ENCODE data around the gene OR2J3. TPM values are rescaled to one million over a fixed set of nuclear protein-coding genes. Genes with fewer than 3 reads are reported as not detected.

OR2J3 gene
- total and polyA plus RNA-seq, 10 of the 15 experiments (the other 5 are each of a cell fraction or from before 2014, with no cell fraction given) = not detected

DNA sequence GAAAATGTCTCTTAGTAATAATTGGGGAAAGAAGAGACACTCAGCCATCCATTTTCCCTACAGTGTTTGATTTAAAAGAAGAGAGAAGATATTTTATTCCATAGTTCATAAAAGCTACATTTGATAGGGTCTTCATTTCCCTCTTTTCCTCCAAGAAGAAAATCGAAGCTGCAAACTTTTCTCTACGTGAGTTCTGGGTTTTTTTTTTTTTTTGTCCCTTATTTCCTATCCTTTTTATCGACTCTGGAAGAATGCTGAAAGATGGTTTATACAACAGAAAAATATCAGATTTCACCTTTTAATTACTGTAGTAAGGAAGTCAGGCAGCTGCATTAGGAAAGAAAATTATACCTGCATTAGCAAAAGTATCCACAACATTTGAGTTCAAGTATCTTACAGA is 8.7 kb upstream of the OR2J3 start, which contains the start of gene OR2J1:
Gene OR2J1 (plus strand): TSS at position 301 of the 400 bp plus-strand sequence. CDS start 1,453 bp downstream, outside the sequence.
- FAIRE-seq = no peak
- ChIA-PET CTCF (interaction anchor here (0.6 kb wide), 1 partner anchor 516 kb away, joined by 4 read pairs; no protein-coding TSS in a partner anchor), POLR2A (no interaction called here), SMC1A (ENCODE audit: uncharacterized antibody, unreplicated experiment) (interaction anchor here (0.6 to 0.7 kb wide), 3 partner anchors 16 to 789 kb away, joined by 3 read pairs; no protein-coding TSS in a partner anchor), RAD21 (ENCODE audit: unreplicated experiment) (interaction anchor here (0.6 kb wide), 1 partner anchor 211 kb away, joined by 3 read pairs; no protein-coding TSS in a partner anchor)
- intact Hi-C loops (cut with micrococcal nuclease; ENCODE audit: unreplicated experiment) (no loop called here), in situ Hi-C loops (cut with MboI) (no loop called here)
- WGBS (ENCODE audit: insufficient coverage, insufficient replicate concordance, low lambda C conversion rate, missing lambda C conversion rate) = 3% methylated on average over 3 of the region's 3 CpGs
- no peak for DNase-seq (ENCODE audit: low read depth, low spot score)
- no peak within 1 kb of the TSS for H2AFZ ChIP-seq (ENCODE audit: control insufficient read depth, low read depth, low read length)
- H3K4me1 ChIP-seq (ENCODE audit: control insufficient read depth, insufficient read depth, low read length) = no peaks in the 10 kb centered on the region
- H3K27me3 ChIP-seq (replicated peaks in 1 of 2; ENCODE audit: control insufficient read depth in 2 of 2, insufficient read depth in 2 of 2, low read length in 1 of 2) = no peaks in the 10 kb centered on the region
- no peaks in the 10 kb centered on the region for H3K79me2 ChIP-seq (ENCODE audit: control insufficient read depth, insufficient read depth, low read length)
- TF ChIP-seq RCOR1 (conservative IDR thresholded peaks at IDR 0.05; ENCODE audit: low read depth, low read length) = no peak
- TF ChIP-seq SUPT20H (IDR thresholded peaks at IDR 0.05; ENCODE audit: borderline replicate concordance, control insufficient read depth, low read depth, low read length) = no peak
- no peak for TF ChIP-seq RFX5 (IDR thresholded peaks at IDR 0.05; ENCODE audit: low read depth, low read length)
- TF ChIP-seq, protein P1, sequence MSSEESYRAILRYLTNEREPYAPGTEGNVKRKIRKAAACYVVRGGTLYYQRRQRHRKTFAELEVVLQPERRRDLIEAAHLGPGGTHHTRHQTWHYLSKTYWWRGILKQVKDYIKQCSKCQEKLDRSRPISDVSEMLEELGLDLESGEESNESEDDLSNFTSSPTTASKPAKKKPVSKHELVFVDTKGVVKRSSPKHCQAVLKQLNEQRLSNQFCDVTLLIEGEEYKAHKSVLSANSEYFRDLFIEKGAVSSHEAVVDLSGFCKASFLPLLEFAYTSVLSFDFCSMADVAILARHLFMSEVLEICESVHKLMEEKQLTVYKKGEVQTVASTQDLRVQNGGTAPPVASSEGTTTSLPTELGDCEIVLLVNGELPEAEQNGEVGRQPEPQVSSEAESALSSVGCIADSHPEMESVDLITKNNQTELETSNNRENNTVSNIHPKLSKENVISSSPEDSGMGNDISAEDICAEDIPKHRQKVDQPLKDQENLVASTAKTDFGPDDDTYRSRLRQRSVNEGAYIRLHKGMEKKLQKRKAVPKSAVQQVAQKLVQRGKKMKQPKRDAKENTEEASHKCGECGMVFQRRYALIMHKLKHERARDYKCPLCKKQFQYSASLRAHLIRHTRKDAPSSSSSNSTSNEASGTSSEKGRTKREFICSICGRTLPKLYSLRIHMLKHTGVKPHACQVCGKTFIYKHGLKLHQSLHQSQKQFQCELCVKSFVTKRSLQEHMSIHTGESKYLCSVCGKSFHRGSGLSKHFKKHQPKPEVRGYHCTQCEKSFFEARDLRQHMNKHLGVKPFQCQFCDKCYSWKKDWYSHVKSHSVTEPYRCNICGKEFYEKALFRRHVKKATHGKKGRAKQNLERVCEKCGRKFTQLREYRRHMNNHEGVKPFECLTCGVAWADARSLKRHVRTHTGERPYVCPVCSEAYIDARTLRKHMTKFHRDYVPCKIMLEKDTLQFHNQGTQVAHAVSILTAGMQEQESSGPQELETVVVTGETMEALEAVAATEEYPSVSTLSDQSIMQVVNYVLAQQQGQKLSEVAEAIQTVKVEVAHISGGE (CRISPR knock-in tag; IDR thresholded peaks at IDR 0.05) = no peak
- no peak for TF ChIP-seq YBX1 (IDR thresholded peaks at IDR 0.05)
- H4K20me1 ChIP-seq (ENCODE audit: control insufficient read depth, insufficient read depth) = no peaks in the 10 kb centered on the region
- H3K4me3 ChIP-seq = no peak within 1 kb of the TSS
- no TSS peak for BruUV-seq (replicated peaks)
- H3K36me3 ChIP-seq (ENCODE audit: control insufficient read depth in 2 of 2, insufficient read depth in 2 of 2, low read length in 1 of 2) = no peaks in the 10 kb centered on the region
- no peak within 1 kb of the TSS for H3K27ac ChIP-seq (ENCODE audit: control insufficient read depth, insufficient read depth)
- no peak within 1 kb of the TSS for H3K4me2 ChIP-seq (ENCODE audit: control insufficient read depth, insufficient read depth)
- no peak within 1 kb of the TSS for H3K9ac ChIP-seq (ENCODE audit: control insufficient read depth, insufficient read depth, low read length)
- no peaks in the 10 kb centered on the region for H3K9me3 ChIP-seq (replicated peaks; ENCODE audit: control insufficient read depth, insufficient read depth, low read length)
- ATAC-seq = no peak

Measured in GM12878 (cell line).